H1 (cell line): Measurements from ENCODE around the gene TP73. TPM values are rescaled to one million over a fixed set of nuclear protein-coding genes. Genes with fewer than 3 reads are reported as not detected.

Experiments used
- BACH1 ChIP-seq: IDR thresholded peaks from 2 replicates; pipeline ENCODE4 v1.6.1; 2012; ENCODE audit warnings: low read length, improper control_type of control experiment
- BRCA1 ChIP-seq: IDR thresholded peaks from 2 replicates; pipeline ENCODE4 v1.6.1; 2012; ENCODE audit warnings: low read depth, low read length, improper control_type of control experiment
- CHD1 ChIP-seq: IDR thresholded peaks from 2 replicates; pipeline ENCODE4 v1.6.1; 2012; ENCODE audit warnings: low read depth, low read length, improper control_type of control experiment
- CHD2 ChIP-seq: IDR thresholded peaks from 2 replicates; pipeline ENCODE4 v1.6.1; 2012; ENCODE audit warnings: low read length, improper control_type of control experiment
- CHD7 ChIP-seq: fragments of 300-600 bp; sonication (generic); IDR thresholded peaks from 2 replicates; pipeline ENCODE4 v1.7.1; 2012; ENCODE audit warnings: low read length, moderate library complexity, mild to moderate bottlenecking, inconsistent platforms; ENCODE audit not compliant: insufficient replicate concordance
- E2F6 ChIP-seq: IDR thresholded peaks from 2 replicates; pipeline ENCODE4 v1.6.1; 2012; ENCODE audit warnings: inconsistent platforms
- EP300 ChIP-seq, 2 experiments: IDR thresholded peaks; 1 replicate in 1 of 2; 2 replicates in 1 of 2; pipeline ENCODE4 v1.6.1; 2011 to 2012; ENCODE audit warnings: low read depth in 2 of 2, low read length in 2 of 2, mild to moderate bottlenecking in 2 of 2, borderline replicate concordance in 1 of 2, inconsistent platforms in 1 of 2, moderate library complexity in 1 of 2
- GTF2F1 ChIP-seq: IDR thresholded peaks from 2 replicates; pipeline ENCODE4 v1.6.1; 2012; ENCODE audit warnings: low read depth, low read length, improper control_type of control experiment, borderline replicate concordance
- HDAC6 ChIP-seq: IDR thresholded peaks from one replicate; pipeline ENCODE4 v1.7.1; 2012; ENCODE audit warnings: low read depth, mild to moderate bottlenecking, inconsistent platforms, low read length, moderate library complexity
- JUND ChIP-seq: IDR thresholded peaks from 2 replicates; pipeline ENCODE4 v1.6.1; 2011; ENCODE audit warnings: mild to moderate bottlenecking, improper control_type of control experiment, low read length
- POU5F1 ChIP-seq: IDR thresholded peaks from 2 replicates; pipeline ENCODE4 v1.6.1; 2011; ENCODE audit warnings: low read depth, mild to moderate bottlenecking, low read length, moderate library complexity
- polyA plus RNA-seq, 7 experiments: library from polyadenylated mRNA; depleted of rRNA in 3 of 7; stranded (reverse) in 5 of 7; unstranded in 2 of 7; fragments of >200 nt in 5 of 7; fragments of 200-250 nt in 2 of 7; gene quantifications; 1 replicate in 5 of 7; 2 replicates in 1 of 7; 4 replicates in 1 of 7; pipeline versions ENCODE4 v1.2.1 to v1.2.3, GENCODE V29; 2011 to 2013; ENCODE audit warnings: missing spikeins in 2 of 7, mixed read lengths in 2 of 7
- total RNA-seq: library from RNA; stranded (reverse); fragmentation: NEBNext Ultra II Directional; extraction: Animal tissue kit (Norgen Biotek cat#: 25700); gene quantifications from 2 replicates; pipeline ENCODE4 v1.2.1, GENCODE V29; 2021

The TP73 gene
- total and polyA plus RNA-seq, 2 of the 8 experiments (the other 6 are each of a cell fraction or from before 2014, with no cell fraction given), result 2.6 to 3.1 TPM

GRCh38 chr1:3656450-3657095 is 4.3 kb downstream of the TP73 start (continued):
- TF ChIP-seq CHD7 (no peak), HDAC6 (no peak), POU5F1 (no peak), EP300 (IDR thresholded peaks at IDR 0.05; ENCODE audit: borderline replicate concordance in 1 of 2, low read depth in 2 of 2, low read length in 2 of 2) (no peak), BRCA1 (no peak), BACH1 (no peak), CHD1 (no peak), JUND (no peak), GTF2F1 (no peak), E2F6 (no peak), CHD2 (no peak)
